Osteocyte (in vitro differentiated cells): ENCODE data around the gene PACS1. TPM values are rescaled to one million over a fixed set of nuclear protein-coding genes. Genes with fewer than 3 reads are reported as not detected.

ENCODE experiments used
- DNase-seq: peaks from one replicate; pipeline ENCODE4 v3.0.0; 2021; ENCODE audit warnings: mixed read lengths; ENCODE audit not compliant: unreplicated experiment; ENCODE audit errors: extremely low spot score
- H3K27ac Mint-ChIP-seq: one replicate; pipeline ENCODE4 v1.8.0; 2021; ENCODE audit warnings: mild to moderate bottlenecking, mixed read lengths; ENCODE audit not compliant: unreplicated experiment
- H3K27me3 Mint-ChIP-seq: one replicate; pipeline ENCODE4 v1.8.0; 2021; ENCODE audit warnings: mixed read lengths; ENCODE audit not compliant: unreplicated experiment
- H3K36me3 Mint-ChIP-seq: one replicate; pipeline ENCODE4 v1.8.0; 2021; ENCODE audit warnings: mixed read lengths; ENCODE audit not compliant: unreplicated experiment
- H3K4me1 Mint-ChIP-seq: one replicate; pipeline ENCODE4 v1.8.0; 2021; ENCODE audit warnings: mixed read lengths; ENCODE audit not compliant: unreplicated experiment
- H3K4me3 Mint-ChIP-seq: one replicate; pipeline ENCODE4 v1.8.0; 2021; ENCODE audit warnings: mild to moderate bottlenecking, moderate library complexity, mixed read lengths; ENCODE audit not compliant: unreplicated experiment
- H3K9me3 Mint-ChIP-seq: one replicate; pipeline ENCODE4 v1.8.0; 2021; ENCODE audit warnings: mixed read lengths; ENCODE audit not compliant: unreplicated experiment
- CTCF ChIP-seq: fragments of 200-600 bp; sonication (generic); IDR thresholded peaks from 2 replicates; pipeline ENCODE4 v1.5.0; 2021; ENCODE audit warnings: antibody characterized with exemption, mild to moderate bottlenecking, moderate library complexity
- total RNA-seq: library from RNA; stranded (reverse); gene quantifications from 2 replicates; pipeline ENCODE4 v1.2.1, GENCODE V29; 2021

Gene PACS1
- total RNA-seq, 1 donor from 2014 or later: 83.8 TPM

- Mint-ChIP-seq H3K4me1 (peaks cover 15% of the 10 kb centered on the region), H3K36me3 (peaks cover 8% of the 10 kb centered on the region), H3K27ac (no peak overlapping the region), H3K4me3 (no peak overlapping the region), H3K27me3 (no peaks in the 10 kb centered on the region), H3K9me3 (no peaks in the 10 kb centered on the region)
- peak; percentile 25 for DNase-seq
- TF ChIP-seq CTCF: no peak
Observed at GRCh38 chr11:66106786-66107599, 36.9 kb downstream of the PACS1 start.

GRCh38 chr11:66107600-66108510 lies 37.8 kb downstream of the PACS1 start:
- Mint-ChIP-seq H3K4me3 (no peak overlapping the region), H3K27me3 (no peaks in the 10 kb centered on the region), H3K27ac (no peak overlapping the region), H3K9me3 (no peaks in the 10 kb centered on the region), H3K36me3 (peaks cover 8% of the 10 kb centered on the region), H3K4me1 (peaks cover 24% of the 10 kb centered on the region)
- peak; percentile 7 for DNase-seq
- TF ChIP-seq CTCF: no peak

- H3K36me3 Mint-ChIP-seq: peaks cover 5% of the 10 kb centered on the region
- no peak overlapping the region for H3K27ac Mint-ChIP-seq
- no peak overlapping the region for H3K4me3 Mint-ChIP-seq
- DNase-seq: no peak
- H3K27me3 Mint-ChIP-seq: no peaks in the 10 kb centered on the region
- no peaks in the 10 kb centered on the region for H3K9me3 Mint-ChIP-seq
- H3K4me1 Mint-ChIP-seq: peaks cover 36% of the 10 kb centered on the region
- no peak for TF ChIP-seq CTCF
Observed at GRCh38 chr11:66109294-66109693, 39.2 kb downstream of the PACS1 start.

GRCh38 chr11:66111158-66111557 lies 41.1 kb downstream of the PACS1 start:
- H3K27ac Mint-ChIP-seq: no peak overlapping the region
- TF ChIP-seq CTCF: no peak
- H3K4me1 Mint-ChIP-seq: peaks cover 47% of the 10 kb centered on the region
- peaks cover 5% of the 10 kb centered on the region for H3K36me3 Mint-ChIP-seq
- H3K4me3 Mint-ChIP-seq: no peak overlapping the region
- no peak for DNase-seq
- H3K27me3 Mint-ChIP-seq: no peaks in the 10 kb centered on the region
- no peaks in the 10 kb centered on the region for H3K9me3 Mint-ChIP-seq

GRCh38 chr11:66112041-66112491 lies 42.0 kb downstream of the PACS1 start:
- H3K9me3 Mint-ChIP-seq: no peaks in the 10 kb centered on the region
- H3K4me3 Mint-ChIP-seq: no peak overlapping the region
- H3K4me1 Mint-ChIP-seq: peaks cover 48% of the 10 kb centered on the region
- no peak for TF ChIP-seq CTCF
- no peaks in the 10 kb centered on the region for H3K27me3 Mint-ChIP-seq
- H3K36me3 Mint-ChIP-seq: peaks cover 4% of the 10 kb centered on the region
- H3K27ac Mint-ChIP-seq: peak overlapping the region; percentile 81
- DNase-seq: peak; percentile 53
